Keratinocyte (primary cell): ENCODE measurements around the gene FAM98A. TPM values are rescaled to one million over a fixed set of nuclear protein-coding genes. Genes with fewer than 3 reads are reported as not detected.

ENCODE experiments used
- DNase-seq: peaks from one replicate; pipeline ENCODE4 v3.0.0-alpha.2; 2011; ENCODE audit warnings: low read depth, missing footprints, low spot score
- FAIRE-seq: peaks from 2 replicates; lab custom pipeline; 2011; peaks lifted over from hg19 to GRCh38; lab: Jason Lieb, UNC
- H2AFZ ChIP-seq: 2 replicates; pipeline ENCODE4 v1.6.0; 2012; ENCODE audit warnings: low read length, control low read depth, inconsistent platforms; ENCODE audit not compliant: control insufficient read depth
- H3K27ac ChIP-seq: 2 replicates; pipeline ENCODE4 v1.5.1; 2011; ENCODE audit warnings: low read length; ENCODE audit not compliant: control insufficient read depth, insufficient read depth
- H3K27me3 ChIP-seq: 3 replicates; pipeline ENCODE4 v1.6.0; 2011; ENCODE audit warnings: low read length; ENCODE audit not compliant: control insufficient read depth, insufficient read depth; ENCODE audit errors: extremely low read depth
- H3K36me3 ChIP-seq, 2 experiments: 2 replicates in 1 of 2; 3 replicates in 1 of 2; pipeline ENCODE4 v1.5.1; 2011; ENCODE audit warnings: low read length in 2 of 2, mild to moderate bottlenecking in 1 of 2; ENCODE audit not compliant: control insufficient read depth in 2 of 2, insufficient read depth in 2 of 2; ENCODE audit errors: extremely low read depth in 1 of 2
- H3K4me1 ChIP-seq: 3 replicates; pipeline ENCODE4 v1.5.1; 2011; ENCODE audit warnings: low read length; ENCODE audit not compliant: control insufficient read depth, insufficient read depth; ENCODE audit errors: extremely low read depth
- H3K4me2 ChIP-seq: 3 replicates; pipeline ENCODE4 v1.6.0; 2011; ENCODE audit warnings: low read depth, low read length; ENCODE audit not compliant: control insufficient read depth, insufficient read depth; ENCODE audit errors: extremely low read depth
- H3K4me3 ChIP-seq, 3 experiments: fragments of 200-600 bp in 1 of 3; sonication (generic) in 1 of 3; 2 replicates in 2 of 3; 3 replicates in 1 of 3; pipeline ENCODE4 v1.5.1; 2011 to 2016; ENCODE audit warnings: low read length in 3 of 3, mild to moderate bottlenecking in 3 of 3, control low read depth in 2 of 3, inconsistent platforms in 1 of 3, low read depth in 1 of 3, mixed read lengths in 1 of 3, mixed run types in 1 of 3, moderate library complexity in 1 of 3; ENCODE audit not compliant: control insufficient read depth in 2 of 3, insufficient read depth in 2 of 3; ENCODE audit errors: extremely low read depth in 1 of 3
- H3K79me2 ChIP-seq: 2 replicates; pipeline ENCODE4 v1.6.0; 2012; ENCODE audit warnings: low read length; ENCODE audit not compliant: control insufficient read depth, insufficient read depth
- H3K9ac ChIP-seq: 3 replicates; pipeline ENCODE4 v1.6.0; 2011; ENCODE audit warnings: low read length; ENCODE audit not compliant: control insufficient read depth, insufficient read depth; ENCODE audit errors: extremely low read depth
- H3K9me1 ChIP-seq: 3 replicates; pipeline ENCODE4 v1.6.0; 2011; ENCODE audit warnings: low read length; ENCODE audit not compliant: control insufficient read depth, insufficient read depth; ENCODE audit errors: extremely low read depth
- H3K9me3 ChIP-seq: 2 replicates; pipeline ENCODE4 v1.5.1; 2012; ENCODE audit warnings: low read depth, low read length; ENCODE audit not compliant: control insufficient read depth
- H4K20me1 ChIP-seq: 3 replicates; pipeline ENCODE4 v1.6.0; 2011; ENCODE audit warnings: low read length; ENCODE audit not compliant: control insufficient read depth, insufficient read depth; ENCODE audit errors: extremely low read depth
- EZH2 ChIP-seq: IDR thresholded peaks from one replicate; pipeline ENCODE4 v1.6.1; 2012; ENCODE audit warnings: inconsistent platforms, mild to moderate bottlenecking, low read length, moderate library complexity
- dilution Hi-C: fragments of 300-500 bp; cut with MboI; formaldehyde crosslinking; loops from one replicate; pipeline ENCODE4 v1.7.0; 2020; ENCODE audit warnings: low sequenced_read_pairs; ENCODE audit not compliant: extremely low pct_ligation_motif_present
- polyA plus RNA-seq, 5 experiments: library from polyadenylated mRNA; depleted of rRNA in 3 of 5; stranded (reverse) in 3 of 5; stranded (forward) in 1 of 5; unstranded in 1 of 5; fragments of >200 nt; gene quantifications; 1 replicate in 1 of 5; 2 replicates in 3 of 5; 3 replicates in 1 of 5; pipeline versions ENCODE4 v1.2.1 to v1.2.3, GENCODE V29; 2011 to 2012; ENCODE audit warnings: missing spikeins in 2 of 5, low read depth in 1 of 5, low replicate concordance in 1 of 5
- TF ChIP-seq, protein P1 (sequence below), 3 experiments: IDR thresholded peaks in 1 of 3; conservative IDR thresholded peaks in 1 of 3; optimal IDR thresholded peaks in 1 of 3; 2 replicates in 2 of 3; 3 replicates in 1 of 3; pipeline versions ENCODE3 to v1.5.1; 2011; ENCODE audit warnings: low read length in 3 of 3, mild to moderate bottlenecking in 3 of 3, moderate library complexity in 2 of 3, control low read depth in 1 of 3, inconsistent platforms in 1 of 3; ENCODE audit not compliant: insufficient read depth in 2 of 3; ENCODE audit errors: extremely low read depth in 1 of 3

Gene FAM98A
- polyA plus RNA-seq, 1 donor (not counting 4 experiments of a cell fraction or from before 2014, with no cell fraction given): 116 TPM

DNA sequence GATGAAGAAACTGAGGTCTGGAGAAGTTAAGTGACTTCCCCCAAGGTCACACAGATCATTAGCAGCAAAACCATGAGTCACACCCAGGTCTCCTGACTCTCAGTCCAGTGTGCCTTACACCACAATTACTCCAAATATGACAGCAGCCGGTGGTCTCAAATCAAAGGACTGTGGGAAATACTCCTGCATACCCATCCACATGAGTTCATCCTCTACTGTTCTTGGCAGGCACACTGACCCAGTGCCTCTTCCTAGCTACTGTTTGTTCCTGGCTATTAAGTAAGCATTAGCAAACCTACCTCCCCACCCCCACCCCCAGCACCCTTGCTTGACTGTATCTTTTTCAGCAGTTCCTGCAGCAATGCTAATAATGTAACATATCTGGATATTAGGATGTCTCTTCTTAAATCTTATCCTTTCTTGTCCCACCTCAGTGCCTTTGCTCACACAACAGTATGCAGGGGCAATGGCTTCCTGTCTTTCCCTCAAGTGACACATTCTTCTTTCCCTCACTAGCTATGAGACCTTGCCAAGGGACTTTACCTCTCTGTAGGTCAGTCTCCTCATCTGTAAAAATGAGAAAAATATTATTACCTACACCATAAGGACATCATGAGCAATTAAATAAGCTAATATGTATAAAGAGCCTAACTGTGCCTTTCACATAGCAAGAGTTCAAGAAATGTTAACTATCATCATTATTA lies 46.2 kb downstream of the FAM98A start:
- no peak for FAIRE-seq

DNA sequence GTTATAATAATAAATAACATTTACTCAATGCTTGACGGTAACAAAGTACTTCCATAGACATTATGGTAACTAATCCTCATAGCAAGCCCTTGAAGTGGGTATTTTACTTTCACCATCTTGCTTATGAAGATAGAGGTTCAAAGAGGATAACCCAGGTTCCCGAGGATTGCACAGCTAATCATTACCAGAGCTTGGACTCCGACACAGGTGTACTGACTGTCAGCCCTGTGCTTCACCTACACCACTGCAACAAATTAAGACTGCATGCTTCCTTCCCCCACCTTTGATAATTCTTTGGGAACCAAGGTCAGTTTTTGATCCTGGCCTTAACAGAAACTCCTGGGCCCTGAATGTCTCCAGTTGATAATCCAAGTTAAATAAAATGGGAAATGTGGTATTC lies 48.9 kb downstream of the FAM98A start:
- Histone ChIP-seq H4K20me1 (no peaks in the 10 kb centered on the region), H3K27ac (no peak overlapping the region), H3K36me3 (no peaks in the 10 kb centered on the region), H2AFZ (no peak overlapping the region), H3K4me2 (no peak overlapping the region), H3K27me3 (no peaks in the 10 kb centered on the region), H3K4me1 (no peaks in the 10 kb centered on the region), H3K9ac (no peak overlapping the region), H3K79me2 (no peaks in the 10 kb centered on the region), H3K9me1 (no peaks in the 10 kb centered on the region), H3K4me3 (no peak overlapping the region), H3K9me3 (no peaks in the 10 kb centered on the region)
- no peak for FAIRE-seq
- DNase-seq: no peak
- dilution Hi-C loops: no loop called here
- TF ChIP-seq, protein P1, sequence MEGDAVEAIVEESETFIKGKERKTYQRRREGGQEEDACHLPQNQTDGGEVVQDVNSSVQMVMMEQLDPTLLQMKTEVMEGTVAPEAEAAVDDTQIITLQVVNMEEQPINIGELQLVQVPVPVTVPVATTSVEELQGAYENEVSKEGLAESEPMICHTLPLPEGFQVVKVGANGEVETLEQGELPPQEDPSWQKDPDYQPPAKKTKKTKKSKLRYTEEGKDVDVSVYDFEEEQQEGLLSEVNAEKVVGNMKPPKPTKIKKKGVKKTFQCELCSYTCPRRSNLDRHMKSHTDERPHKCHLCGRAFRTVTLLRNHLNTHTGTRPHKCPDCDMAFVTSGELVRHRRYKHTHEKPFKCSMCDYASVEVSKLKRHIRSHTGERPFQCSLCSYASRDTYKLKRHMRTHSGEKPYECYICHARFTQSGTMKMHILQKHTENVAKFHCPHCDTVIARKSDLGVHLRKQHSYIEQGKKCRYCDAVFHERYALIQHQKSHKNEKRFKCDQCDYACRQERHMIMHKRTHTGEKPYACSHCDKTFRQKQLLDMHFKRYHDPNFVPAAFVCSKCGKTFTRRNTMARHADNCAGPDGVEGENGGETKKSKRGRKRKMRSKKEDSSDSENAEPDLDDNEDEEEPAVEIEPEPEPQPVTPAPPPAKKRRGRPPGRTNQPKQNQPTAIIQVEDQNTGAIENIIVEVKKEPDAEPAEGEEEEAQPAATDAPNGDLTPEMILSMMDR (optimal IDR thresholded peaks at IDR 0.05 in 1 of 3, IDR thresholded peaks at IDR 0.05 in 1 of 3, conservative IDR thresholded peaks at IDR 0.05 in 1 of 3; ENCODE audit: extremely low read depth in 1 of 3, insufficient read depth in 2 of 3, low read length in 3 of 3): no peak
- TF ChIP-seq EZH2: no peak

More for the DNA sequence above, 46.2 kb downstream of the FAM98A start:
- TF ChIP-seq, protein P1 (optimal IDR thresholded peaks at IDR 0.05 in 1 of 3, IDR thresholded peaks at IDR 0.05 in 1 of 3, conservative IDR thresholded peaks at IDR 0.05 in 1 of 3; ENCODE audit: extremely low read depth in 1 of 3, insufficient read depth in 2 of 3, low read length in 3 of 3): no peak
- TF ChIP-seq EZH2: no peak
- Histone ChIP-seq H3K27ac (no peak overlapping the region), H3K9ac (no peak overlapping the region), H3K36me3 (no peaks in the 10 kb centered on the region), H3K9me1 (no peaks in the 10 kb centered on the region), H3K4me3 (no peak overlapping the region), H3K79me2 (no peaks in the 10 kb centered on the region), H3K9me3 (no peaks in the 10 kb centered on the region), H3K27me3 (no peaks in the 10 kb centered on the region), H2AFZ (no peak overlapping the region), H3K4me2 (no peak overlapping the region), H4K20me1 (no peaks in the 10 kb centered on the region), H3K4me1 (no peaks in the 10 kb centered on the region)
- dilution Hi-C loops: no loop called here
- DNase-seq: no peak
